Fibroblast of lung (primary cell): ENCODE results near the gene SMTNL1.

ENCODE experiments used
- CTCF ChIP-seq, 2 donors: IDR thresholded peaks in 1 of 2; conservative IDR thresholded peaks in 1 of 2; 1 replicate in 1 of 2; 2 replicates in 1 of 2; pipeline ENCODE4 v1.5.1; 2011 to 2012; ENCODE audit warnings: low read length in 2 of 2, control low read depth in 1 of 2, inconsistent platforms in 1 of 2, low read depth in 1 of 2, mild to moderate bottlenecking in 1 of 2
- EZH2 ChIP-seq: IDR thresholded peaks from 2 replicates; pipeline ENCODE4 v1.5.1; 2012; ENCODE audit warnings: low read length, control low read depth, mild to moderate bottlenecking; ENCODE audit errors: missing control alignments

- TF ChIP-seq CTCF (conservative IDR thresholded peaks at IDR 0.05 in 1 of 2, IDR thresholded peaks at IDR 0.05 in 1 of 2; ENCODE audit: low read depth in 1 of 2, low read length in 2 of 2) (no peak), EZH2 (no peak)
These were observed 18.6 kb downstream of the SMTNL1 start for GRCh38 chr11:57556041-57556440.
